NK-92 (cell line): ENCODE data around the gene OBP2A.
"Not testable (repeated sequence)": the region's sequence is repeated elsewhere in the genome, so short reads cannot be mapped to it uniquely, and the experiment has no call there.

ENCODE experiments used
- DNase-seq: peaks from one replicate; lab custom pipeline; 2025; ENCODE audit not compliant: unreplicated experiment; lab: John Stamatoyannopoulos, UW

The OBP2A gene

GRCh38 chr9:135545646-135546176 is at the start of gene OBP2A:
OBP2A (plus strand) TSS chr9:135546126; CDS start chr9:135546181, 55 bp downstream.
- DNase-seq, result not testable (repeated sequence)

GRCh38 chr9:135498381-135499126 is 47.4 kb upstream of the OBP2A start:
- no peak for DNase-seq

- DNase-seq, result no peak
Measured at GRCh38 chr9:135499326-135500070, 46.4 kb upstream of the OBP2A start.

GRCh38 chr9:135500071-135500524 is 45.8 kb upstream of the OBP2A start:
- DNase-seq, result no peak

GRCh38 chr9:135500525-135501260 is 45.2 kb upstream of the OBP2A start, which contains the start of gene MRPS2:
MRPS2 (plus strand) TSS chr9:135500682; CDS start chr9:135500711, 29 bp downstream.
- no peak for DNase-seq

GRCh38 chr9:135501261-135502167 is 44.4 kb upstream of the OBP2A start:
- no peak for DNase-seq

- no peak for DNase-seq
Measured at GRCh38 chr9:135502168-135502872, 43.6 kb upstream of the OBP2A start.

- no peak for DNase-seq
Measured at GRCh38 chr9:135502873-135503321, 43.0 kb upstream of the OBP2A start.

- no peak for DNase-seq
Measured at GRCh38 chr9:135503371-135504261, 42.3 kb upstream of the OBP2A start.

GRCh38 chr9:135504262-135505243 is 41.4 kb upstream of the OBP2A start:
- no peak for DNase-seq

- DNase-seq, result no peak
Measured at GRCh38 chr9:135505406-135506187, 40.3 kb upstream of the OBP2A start.

- no peak for DNase-seq
Measured at GRCh38 chr9:135506327-135507103, 39.4 kb upstream of the OBP2A start.

GRCh38 chr9:135507104-135508035 is 38.6 kb upstream of the OBP2A start:
- DNase-seq, result no peak

GRCh38 chr9:135508211-135508820 is 37.6 kb upstream of the OBP2A start:
- no peak for DNase-seq
